ENCODE data around the gene KCNN2. TPM values are rescaled to one million over a fixed set of nuclear protein-coding genes. Genes with fewer than 3 reads are reported as not detected.
"Not testable (repeated sequence)": the region's sequence is repeated elsewhere in the genome, so short reads cannot be mapped to it uniquely, and the experiment has no call there.

The KCNN2 gene
- total RNA-seq, 3 donors from 2014 or later = 0.16 to 0.33 TPM; not detected in 1

DNA sequence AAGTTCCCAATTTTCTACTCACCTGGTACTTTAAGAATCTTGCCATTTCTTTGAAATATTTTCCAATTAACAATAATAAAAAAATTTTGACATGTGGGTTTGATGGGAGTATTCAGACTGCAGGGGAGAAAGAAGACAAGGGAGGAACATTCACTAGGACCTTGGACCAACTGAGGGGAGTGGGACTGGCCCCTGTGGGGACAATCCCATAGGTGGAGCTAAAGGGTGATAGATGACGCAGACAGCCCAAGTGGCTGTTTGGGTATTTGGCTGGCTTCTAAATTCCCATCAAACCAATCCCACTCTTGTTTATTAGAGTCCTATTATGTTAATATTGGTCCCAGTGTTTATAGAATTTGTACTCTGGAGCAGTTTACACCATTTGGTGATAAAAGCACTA is 65.3 kb downstream of the KCNN2 start:
- Histone ChIP-seq H3K27me3 (no peaks in the 10 kb centered on the region), H3K27ac (no peak overlapping the region), H3K36me3 (no peaks in the 10 kb centered on the region), H3K9me3 (no peaks in the 10 kb centered on the region), H3K4me1 (no peaks in the 10 kb centered on the region), H3K4me3 (no peak overlapping the region)
- TF ChIP-seq POLR2A (IDR thresholded peaks at IDR 0.05) (no peak), POLR2AphosphoS5 (IDR thresholded peaks at IDR 0.05) (no peak)
- TF ChIP-seq, protein P1, sequence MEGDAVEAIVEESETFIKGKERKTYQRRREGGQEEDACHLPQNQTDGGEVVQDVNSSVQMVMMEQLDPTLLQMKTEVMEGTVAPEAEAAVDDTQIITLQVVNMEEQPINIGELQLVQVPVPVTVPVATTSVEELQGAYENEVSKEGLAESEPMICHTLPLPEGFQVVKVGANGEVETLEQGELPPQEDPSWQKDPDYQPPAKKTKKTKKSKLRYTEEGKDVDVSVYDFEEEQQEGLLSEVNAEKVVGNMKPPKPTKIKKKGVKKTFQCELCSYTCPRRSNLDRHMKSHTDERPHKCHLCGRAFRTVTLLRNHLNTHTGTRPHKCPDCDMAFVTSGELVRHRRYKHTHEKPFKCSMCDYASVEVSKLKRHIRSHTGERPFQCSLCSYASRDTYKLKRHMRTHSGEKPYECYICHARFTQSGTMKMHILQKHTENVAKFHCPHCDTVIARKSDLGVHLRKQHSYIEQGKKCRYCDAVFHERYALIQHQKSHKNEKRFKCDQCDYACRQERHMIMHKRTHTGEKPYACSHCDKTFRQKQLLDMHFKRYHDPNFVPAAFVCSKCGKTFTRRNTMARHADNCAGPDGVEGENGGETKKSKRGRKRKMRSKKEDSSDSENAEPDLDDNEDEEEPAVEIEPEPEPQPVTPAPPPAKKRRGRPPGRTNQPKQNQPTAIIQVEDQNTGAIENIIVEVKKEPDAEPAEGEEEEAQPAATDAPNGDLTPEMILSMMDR (IDR thresholded peaks at IDR 0.05) = no peak
- intact Hi-C loops (cut with DNase I; ENCODE audit: low total_unique reads) = no loop called here
- no peak for DNase-seq (ENCODE audit: low spot score in 2 of 2)

DNA sequence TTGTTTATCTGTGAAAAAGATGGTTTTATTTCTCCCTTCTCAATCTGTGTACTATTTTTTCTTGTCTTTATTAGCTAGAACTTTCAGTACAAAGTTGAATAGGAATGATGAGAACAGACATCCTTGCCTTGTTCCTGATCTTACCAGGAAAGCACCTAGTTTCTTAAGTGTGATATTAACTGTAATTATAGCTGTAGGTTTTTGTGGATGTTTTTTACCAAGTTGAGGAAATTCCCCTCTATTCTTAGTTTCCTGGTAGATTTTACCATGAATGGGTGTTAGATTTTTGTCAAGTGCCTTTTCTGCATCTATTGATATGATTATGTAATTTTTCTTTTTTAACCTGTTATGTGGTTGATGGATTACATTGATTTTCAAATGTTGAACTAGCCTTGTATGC is 68.7 kb downstream of the KCNN2 start:
- H3K9me3 ChIP-seq = no peaks in the 10 kb centered on the region
- no peak overlapping the region for H3K4me3 ChIP-seq
- no peaks in the 10 kb centered on the region for H3K27me3 ChIP-seq
- no peaks in the 10 kb centered on the region for H3K4me1 ChIP-seq
- H3K27ac ChIP-seq = no peak overlapping the region
- intact Hi-C loops (cut with DNase I; ENCODE audit: low total_unique reads) = no loop called here
- TF ChIP-seq POLR2A (IDR thresholded peaks at IDR 0.05) = no peak
- no peak for TF ChIP-seq POLR2AphosphoS5 (IDR thresholded peaks at IDR 0.05)
- TF ChIP-seq, protein P1 (IDR thresholded peaks at IDR 0.05) = no peak
- DNase-seq (ENCODE audit: low spot score in 2 of 2) = no peak
- no peaks in the 10 kb centered on the region for H3K36me3 ChIP-seq

DNA sequence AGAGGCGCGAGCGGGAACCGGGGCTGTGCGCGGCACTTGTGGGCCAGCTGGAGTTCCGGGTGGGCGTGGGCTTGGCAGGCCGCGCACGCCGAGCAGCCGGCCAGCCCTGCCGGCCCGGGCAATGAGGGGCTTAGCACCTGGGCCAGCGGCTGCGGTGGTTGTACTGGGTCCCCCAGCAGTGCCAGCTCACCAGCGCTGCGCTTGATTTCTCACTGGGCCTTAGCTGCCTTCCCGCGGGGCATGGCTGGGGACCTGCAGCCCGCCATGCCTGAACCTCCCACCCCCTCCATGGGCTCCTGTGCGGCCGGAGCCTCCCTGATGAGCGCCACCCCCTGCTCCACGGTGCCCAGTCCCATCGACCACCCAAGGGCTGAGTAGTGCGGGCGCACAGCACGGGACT is 70.8 kb downstream of the KCNN2 start:
- H3K27ac ChIP-seq; DNase-seq (ENCODE audit: low spot score in 2 of 2); H3K27me3 ChIP-seq; H3K36me3 ChIP-seq; H3K4me1 ChIP-seq; H3K9me3 ChIP-seq; H3K4me3 ChIP-seq; intact Hi-C loops (cut with DNase I; ENCODE audit: low total_unique reads): not testable (repeated sequence)

DNA sequence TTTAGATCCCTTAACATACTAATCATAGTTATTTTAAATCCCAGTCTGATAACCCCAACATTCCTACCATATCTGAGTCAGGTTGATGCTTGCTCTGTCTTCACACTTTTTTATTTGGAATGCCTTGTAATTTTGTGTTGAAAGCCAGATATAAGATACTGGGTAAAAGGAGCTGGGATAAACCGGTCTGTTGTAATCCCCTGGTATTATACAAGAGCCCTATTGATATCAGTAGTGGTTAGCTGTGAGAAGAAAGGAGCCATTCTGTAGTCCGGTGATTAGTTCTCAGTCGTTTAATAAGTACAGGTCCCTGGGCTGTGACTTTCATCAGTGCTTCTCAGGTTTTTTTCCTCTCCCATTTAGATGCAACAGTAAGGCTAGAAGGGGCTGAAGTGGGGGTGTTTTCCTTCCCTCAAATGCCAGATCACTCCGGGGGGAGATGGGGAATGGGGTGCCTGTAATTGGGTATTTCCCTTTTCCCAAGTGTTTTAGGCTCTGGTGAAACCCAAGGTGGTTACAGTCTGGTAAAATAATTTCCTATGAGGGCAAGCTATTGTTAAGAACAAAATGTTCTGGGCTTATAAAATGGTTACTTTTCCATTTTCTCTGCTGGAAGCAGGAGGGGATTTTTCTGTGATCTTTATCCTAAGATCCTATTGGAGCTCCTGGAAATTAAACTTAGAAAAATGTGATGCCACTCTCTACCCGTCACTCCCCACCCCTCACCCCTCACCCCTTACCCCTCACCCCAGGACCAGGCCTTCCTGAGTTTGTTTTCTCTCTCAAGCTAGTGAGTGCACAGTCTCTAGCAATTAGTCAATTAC is 72.7 kb downstream of the KCNN2 start:
- intact Hi-C loops (cut with DNase I; ENCODE audit: low total_unique reads) = no loop called here
- no peaks in the 10 kb centered on the region for H3K27me3 ChIP-seq
- TF ChIP-seq POLR2A (IDR thresholded peaks at IDR 0.05) (no peak), POLR2AphosphoS5 (IDR thresholded peaks at IDR 0.05) (no peak)
- TF ChIP-seq, protein P1 (IDR thresholded peaks at IDR 0.05) = no peak
- H3K4me3 ChIP-seq = no peak overlapping the region
- no peak for DNase-seq (ENCODE audit: low spot score in 2 of 2)
- no peak overlapping the region for H3K27ac ChIP-seq
- no peaks in the 10 kb centered on the region for H3K9me3 ChIP-seq
- no peaks in the 10 kb centered on the region for H3K4me1 ChIP-seq
- no peaks in the 10 kb centered on the region for H3K36me3 ChIP-seq

DNA sequence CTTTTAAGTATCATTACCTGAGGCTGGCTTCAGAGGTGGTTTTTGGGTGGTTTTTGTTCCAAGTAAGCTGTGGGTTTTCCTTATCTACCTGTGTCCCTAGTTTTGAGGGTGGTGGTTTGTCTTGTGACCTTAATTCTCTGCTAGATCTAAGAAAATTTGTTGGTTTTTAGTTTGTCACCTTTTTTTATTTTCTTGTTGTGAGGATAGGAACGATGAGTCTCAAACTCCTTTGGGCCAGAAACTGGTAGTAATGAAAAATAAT is 73.3 kb downstream of the KCNN2 start:
- Histone ChIP-seq H3K4me1 (no peaks in the 10 kb centered on the region), H3K4me3 (no peak overlapping the region), H3K27me3 (no peaks in the 10 kb centered on the region), H3K27ac (no peak overlapping the region), H3K36me3 (no peaks in the 10 kb centered on the region), H3K9me3 (no peaks in the 10 kb centered on the region)
- intact Hi-C loops (cut with DNase I; ENCODE audit: low total_unique reads) = no loop called here
- no peak for DNase-seq (ENCODE audit: low spot score in 2 of 2)
- TF ChIP-seq POLR2AphosphoS5 (IDR thresholded peaks at IDR 0.05) (no peak), POLR2A (IDR thresholded peaks at IDR 0.05) (no peak)
- TF ChIP-seq, protein P1 (IDR thresholded peaks at IDR 0.05) = no peak

All from breast epithelium (tissue), 4 donors.